ENCODE data around the gene IFNAR2. TPM values are rescaled to one million over a fixed set of nuclear protein-coding genes. Genes with fewer than 3 reads are reported as not detected.
A peak's percentile ranks its signal among the peaks of the same experiment; 100 is the strongest.

Gene IFNAR2
- total and polyA plus RNA-seq, 8 donors, result 4.0 to 26.8 (median 8.0) TPM

GRCh38 chr21:33199516-33200217 is 30.1 kb upstream of the IFNAR2 start:
- WGBS, 2 donors, result 16 to 18% methylated on average over 8 of the region's 8 CpGs
- ATAC-seq, result peak; percentile 76 to 83 (median 80)

DNA sequence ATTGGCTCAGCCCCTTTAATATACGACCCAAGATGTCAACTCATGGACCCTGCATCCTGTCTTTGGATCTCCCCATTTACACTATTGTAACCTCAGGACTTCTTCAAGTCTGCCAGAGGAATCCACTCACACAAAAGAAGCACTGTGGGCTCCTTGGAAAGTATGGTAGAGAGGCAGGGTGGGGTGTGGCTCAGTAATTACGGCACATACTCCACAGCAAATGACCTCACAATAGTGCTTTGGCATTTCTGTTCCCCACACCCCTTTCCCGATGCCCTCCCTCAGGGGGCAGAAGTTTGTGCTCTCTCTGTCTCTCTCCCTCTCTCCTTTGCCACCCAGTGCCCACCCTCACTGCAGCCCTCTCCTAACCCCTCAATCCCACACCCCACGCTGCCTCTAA is 27.8 kb upstream of the IFNAR2 start:
- no peak for ATAC-seq

More at GRCh38 chr21:33199516-33200217, 30.1 kb upstream of the IFNAR2 start:
- intact Hi-C loops (cut with DNase I), result loop anchor here in 2 of 3 donors (5.0 to 10.0 kb wide), 3 partner anchors 173 to 255 kb away; no protein-coding TSS in a partner anchor
- Histone ChIP-seq H3K4me3 (no peak overlapping the region), H3K36me3 (no peaks in the 10 kb centered on the region), H3K9me3 (no peaks in the 10 kb centered on the region), H3K27me3 (no peaks in the 10 kb centered on the region), H3K27ac (peak overlapping the region in 2 of 4 donors; percentile 10 to 54), H3K4me1 (peaks cover 12 to 35% (median 13%) of the 10 kb centered on the region in 3 donors)
- FAIRE-seq, result peak; percentile 95
- TF ChIP-seq CTCF (IDR thresholded peaks at IDR 0.05), result peak; percentile 50 to 67 (median 58)
- DNase-seq, result peak in 4 of 6 donors; percentile 60 to 90 (median 81)

GRCh38 chr21:33202464-33203363 is 27.0 kb upstream of the IFNAR2 start:
- intact Hi-C loops (cut with DNase I), result loop anchor here in 1 of 3 donors (5.0 kb wide), 1 partner anchor 245 kb away; no protein-coding TSS in a partner anchor
- no peak for TF ChIP-seq CTCF (IDR thresholded peaks at IDR 0.05)
- H3K27ac ChIP-seq, result peak overlapping the region in 2 of 4 donors; percentile 68 to 77

More for the DNA sequence above, 27.8 kb upstream of the IFNAR2 start:
- no peak for DNase-seq
- Histone ChIP-seq H3K27me3 (no peaks in the 10 kb centered on the region), H3K27ac (no peak overlapping the region), H3K4me1 (peaks cover 5 to 35% (median 8%) of the 10 kb centered on the region in 3 donors), H3K9me3 (no peaks in the 10 kb centered on the region), H3K4me3 (no peak overlapping the region), H3K36me3 (no peaks in the 10 kb centered on the region)
- no peak for TF ChIP-seq CTCF (IDR thresholded peaks at IDR 0.05)
- intact Hi-C loops (cut with DNase I), result loop anchor here in 1 of 3 donors (5.0 kb wide), 1 partner anchor 245 kb away; no protein-coding TSS in a partner anchor
- no peak for FAIRE-seq
- WGBS, 2 donors, result 70 to 82% methylated on average over 4 of the region's 4 CpGs

GRCh38 chr21:33203371-33203724 is 26.4 kb upstream of the IFNAR2 start:
- no peaks in the 10 kb centered on the region for H3K9me3 ChIP-seq
- FAIRE-seq (no peak), ATAC-seq (no peak), DNase-seq (no peak)
- no peak for TF ChIP-seq CTCF (IDR thresholded peaks at IDR 0.05)
- H3K27ac ChIP-seq, result peak overlapping the region in 2 of 4 donors; percentile 68 to 77
- WGBS, 2 donors, result 59 to 61% methylated on average over 5 of the region's 5 CpGs
- H3K36me3 ChIP-seq, result no peaks in the 10 kb centered on the region
- H3K4me1 ChIP-seq, result peaks cover 0 to 26% (median 8%) of the 10 kb centered on the region in 3 donors
- H3K27me3 ChIP-seq, result no peaks in the 10 kb centered on the region
- intact Hi-C loops (cut with DNase I), result loop anchor here in 1 of 3 donors (5.0 kb wide), 1 partner anchor 244 kb away; no protein-coding TSS in a partner anchor
- H3K4me3 ChIP-seq, result no peak overlapping the region

More at GRCh38 chr21:33202464-33203363, 27.0 kb upstream of the IFNAR2 start:
- Histone ChIP-seq H3K27me3 (no peaks in the 10 kb centered on the region), H3K9me3 (no peaks in the 10 kb centered on the region), H3K4me1 (peaks cover 0 to 28% (median 8%) of the 10 kb centered on the region in 3 donors), H3K4me3 (no peak overlapping the region), H3K36me3 (no peaks in the 10 kb centered on the region)
- DNase-seq (no peak), FAIRE-seq (no peak), ATAC-seq (no peak)
- 77 to 87% methylated on average over 16 of the region's 16 CpGs for WGBS, 2 donors

All from pancreas (tissue), 10 donors.